DMS153 treated with DMSO at 0.1 percent for 48 hours (cell line): Measurements from ENCODE around the gene WDR4.
"Not testable (repeated sequence)": the region's sequence is repeated elsewhere in the genome, so short reads cannot be mapped to it uniquely, and the experiment has no call there.

ENCODE experiments used
- DNase-seq: peaks from one replicate; lab custom pipeline; 2025; ENCODE audit not compliant: unreplicated experiment; lab: John Stamatoyannopoulos, UW

Gene WDR4

GRCh38 chr21:42880352-42880751, 1.0 kb upstream of the WDR4 start:
- DNase-seq: no peak

GRCh38 chr21:42878678-42878992, 704 bp downstream of the WDR4 start:
- no peak for DNase-seq

- DNase-seq: not testable (repeated sequence)
These were observed 3.5 kb downstream of the WDR4 start for GRCh38 chr21:42875811-42876210.

- DNase-seq: no peak
These were observed 6.2 kb downstream of the WDR4 start for GRCh38 chr21:42873096-42873495.

GRCh38 chr21:42868196-42868595, 11.1 kb downstream of the WDR4 start:
- DNase-seq: no peak

GRCh38 chr21:42865776-42866160, 13.6 kb downstream of the WDR4 start:
- DNase-seq: no peak

- no peak for DNase-seq
These were observed 14.2 kb downstream of the WDR4 start for GRCh38 chr21:42864815-42865775.

GRCh38 chr21:42864286-42864685, 15.1 kb downstream of the WDR4 start:
- DNase-seq: no peak

- no peak for DNase-seq
These were observed 15.9 kb downstream of the WDR4 start for GRCh38 chr21:42863504-42863870.

GRCh38 chr21:42862774-42863503, 16.4 kb downstream of the WDR4 start:
- no peak for DNase-seq

GRCh38 chr21:42861848-42862400, 17.4 kb downstream of the WDR4 start:
- no peak for DNase-seq

- DNase-seq: no peak
These were observed 18.0 kb downstream of the WDR4 start for GRCh38 chr21:42861311-42861847.

GRCh38 chr21:42860345-42860744, 19.0 kb downstream of the WDR4 start:
- DNase-seq: no peak

- DNase-seq: no peak
These were observed 19.5 kb downstream of the WDR4 start for GRCh38 chr21:42859891-42860230.

- no peak for DNase-seq
These were observed 20.1 kb downstream of the WDR4 start for GRCh38 chr21:42858957-42859890.

- no peak for DNase-seq
These were observed 21.0 kb downstream of the WDR4 start for GRCh38 chr21:42858185-42858847.

- DNase-seq: no peak
These were observed 22.1 kb downstream of the WDR4 start for GRCh38 chr21:42857216-42857615.

- no peak for DNase-seq
These were observed 23.4 kb downstream of the WDR4 start for GRCh38 chr21:42855937-42856335.

- DNase-seq: no peak
These were observed 24.0 kb downstream of the WDR4 start for GRCh38 chr21:42855171-42855936.
